SW480 (cell line): ENCODE measurements around the gene AKAP8L.
A peak's percentile ranks its signal among the peaks of the same experiment; 100 is the strongest.
"Not testable (repeated sequence)": the region's sequence is repeated elsewhere in the genome, so short reads cannot be mapped to it uniquely, and the experiment has no call there.

ENCODE experiments used
- DNase-seq: peaks from one replicate; pipeline ENCODE4 v3.0.0-alpha.2; 2016; ENCODE audit warnings: low spot score

AKAP8L gene

DNA sequence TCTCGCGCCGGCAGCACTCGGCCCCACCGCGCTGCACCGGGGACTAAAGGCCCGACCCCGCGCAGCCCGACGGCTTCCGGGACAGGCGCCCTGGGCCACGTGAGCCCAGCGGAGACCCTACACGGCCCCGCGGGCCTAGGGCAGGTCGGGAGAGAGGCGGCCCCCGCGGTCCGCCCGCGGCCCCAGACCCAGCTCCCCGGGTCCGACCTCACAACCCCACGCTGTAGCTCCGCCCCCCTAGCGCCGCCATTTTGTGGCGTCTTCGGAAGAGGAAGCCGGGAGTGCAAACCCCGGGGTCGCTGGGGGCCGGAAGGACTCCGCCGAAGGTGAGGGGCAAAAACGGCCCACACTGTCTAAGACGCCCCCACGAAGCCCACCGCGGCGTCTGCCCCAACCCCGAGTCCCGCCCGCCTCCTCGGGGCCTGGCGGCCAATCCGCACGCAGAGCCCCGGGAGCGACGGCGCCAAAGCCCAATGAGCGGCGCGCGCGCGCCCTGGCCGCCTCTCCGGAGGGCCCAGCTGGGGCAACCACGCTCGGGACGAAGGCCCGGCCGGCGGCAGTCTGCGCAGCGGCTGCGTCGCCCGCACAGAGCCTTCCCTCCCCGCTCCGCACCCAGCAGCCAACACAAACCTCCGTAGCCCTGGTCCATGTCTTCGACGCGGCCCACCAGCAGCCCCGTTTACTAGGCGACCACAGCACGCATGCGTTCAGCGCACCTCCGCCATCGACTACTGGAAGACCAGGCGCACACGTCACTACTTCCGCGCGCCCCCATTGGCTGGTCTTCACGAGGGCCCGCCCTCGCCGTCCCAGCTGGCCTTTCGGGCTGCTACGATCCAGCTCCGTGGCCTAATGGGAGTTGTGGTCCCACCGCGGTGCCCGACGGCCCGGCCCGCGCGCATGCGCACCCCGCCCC, 39.4 kb downstream of the AKAP8L start, which contains the start of gene AKAP8:
AKAP8 (minus strand) TSS at position 705 of the 916 bp plus-strand sequence; CDS start at position 649, 56 bp downstream.
- DNase-seq: peak; percentile 97

DNA sequence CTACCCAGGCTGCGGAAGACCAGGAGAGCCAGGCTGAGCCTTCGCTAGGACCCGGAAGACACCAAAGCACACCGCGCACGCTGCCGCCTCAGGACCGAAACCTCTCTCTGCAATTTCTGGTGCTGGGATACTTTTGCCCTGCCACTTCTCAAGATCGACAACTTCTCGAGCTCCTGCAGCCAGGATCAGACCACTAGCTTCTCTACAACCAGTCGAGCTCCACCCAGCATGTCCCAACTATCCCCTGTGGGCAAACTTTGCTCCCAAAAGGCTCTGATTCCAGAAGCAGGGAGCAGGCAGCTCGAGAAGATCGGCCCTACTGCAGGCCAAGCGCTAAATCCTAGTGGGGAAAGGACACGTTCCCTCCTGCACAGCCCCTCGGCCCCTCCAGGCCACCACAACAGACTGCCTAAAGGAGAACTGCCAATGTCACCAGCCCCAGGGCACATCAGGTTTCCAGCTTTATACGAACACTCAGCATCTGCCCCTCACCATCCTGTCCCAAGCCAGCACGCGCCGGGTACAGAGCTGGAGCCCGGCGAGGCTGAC, 40.2 kb downstream of the AKAP8L start:
- DNase-seq: peak; percentile 73

DNA sequence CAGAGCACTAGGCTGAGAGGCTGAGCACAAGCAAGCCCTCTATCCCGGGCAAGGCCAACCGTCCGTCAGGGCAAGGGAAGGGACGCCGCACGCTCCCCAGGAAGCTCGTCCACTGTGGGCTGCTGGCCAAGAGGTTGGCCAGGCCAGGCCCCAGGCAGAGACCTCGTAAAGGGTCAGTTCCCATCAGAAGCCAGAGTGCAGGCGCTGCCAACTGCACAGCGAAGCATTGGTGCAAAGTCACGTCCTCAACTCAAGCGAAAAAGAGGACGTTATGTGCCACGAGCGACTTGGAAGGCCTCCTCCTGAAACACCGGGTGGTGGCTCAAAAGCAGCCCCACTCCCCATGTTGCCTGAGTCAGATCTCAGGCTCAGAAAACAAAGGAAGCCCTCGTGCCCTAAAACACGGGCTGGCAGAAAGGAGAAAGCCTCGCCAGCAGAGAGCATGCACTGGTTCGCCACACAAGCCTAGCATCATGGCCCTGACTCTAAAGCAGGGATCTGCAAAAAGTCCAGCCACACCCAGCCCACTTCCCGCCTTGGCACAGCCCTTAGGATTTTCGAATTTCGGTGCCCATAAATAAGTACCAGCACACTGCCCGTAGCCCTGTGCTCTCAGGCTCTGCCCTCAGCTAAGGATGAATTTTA, 43.9 kb downstream of the AKAP8L start:
- no peak for DNase-seq

DNA sequence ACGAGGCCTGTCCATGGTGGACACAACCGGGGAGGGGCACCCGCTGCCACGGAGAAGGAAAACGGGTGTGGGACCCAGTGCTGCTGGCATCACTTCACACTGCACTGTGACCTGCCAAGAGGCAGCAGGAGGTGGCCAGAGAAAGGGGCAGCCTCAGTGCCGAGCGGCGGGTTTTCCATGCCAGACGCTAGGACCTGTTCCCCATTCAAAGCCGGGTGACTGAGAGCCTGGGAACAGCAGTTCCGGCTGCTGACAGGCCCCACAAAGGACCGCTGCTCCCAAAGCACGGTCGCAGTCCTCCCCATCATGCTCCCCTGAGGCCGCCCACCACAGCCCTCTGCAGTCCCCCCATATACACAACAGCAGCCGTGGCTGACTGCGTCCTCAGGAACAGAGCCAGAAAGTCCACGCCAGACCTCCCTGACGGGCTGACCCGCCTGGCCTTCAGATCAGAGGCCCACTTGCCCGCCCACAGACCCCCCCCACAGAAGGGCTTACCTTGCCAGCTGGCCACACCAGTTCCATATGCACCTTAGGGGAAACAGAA, 44.6 kb downstream of the AKAP8L start:
- DNase-seq: no peak

DNA sequence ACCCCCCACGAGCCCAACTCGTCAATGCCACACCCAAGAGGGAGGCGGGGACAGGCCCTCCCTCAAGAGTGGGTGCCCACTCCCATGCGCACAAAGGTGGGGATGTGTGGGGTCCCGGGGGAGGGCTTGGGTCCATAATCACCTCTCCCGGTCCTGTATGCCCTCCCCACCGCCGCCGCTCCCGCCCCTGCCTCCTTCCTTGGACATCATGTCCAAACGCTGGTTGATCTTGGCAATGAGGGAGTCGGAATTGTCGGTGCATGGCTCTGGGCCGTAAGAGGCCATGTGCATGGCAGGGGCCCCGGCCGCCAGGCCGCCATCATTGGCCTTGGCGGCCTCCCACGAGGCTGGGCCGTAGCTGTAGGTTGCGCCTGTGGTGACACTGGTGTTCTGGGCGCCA, 45.1 kb downstream of the AKAP8L start:
- DNase-seq: no peak

DNA sequence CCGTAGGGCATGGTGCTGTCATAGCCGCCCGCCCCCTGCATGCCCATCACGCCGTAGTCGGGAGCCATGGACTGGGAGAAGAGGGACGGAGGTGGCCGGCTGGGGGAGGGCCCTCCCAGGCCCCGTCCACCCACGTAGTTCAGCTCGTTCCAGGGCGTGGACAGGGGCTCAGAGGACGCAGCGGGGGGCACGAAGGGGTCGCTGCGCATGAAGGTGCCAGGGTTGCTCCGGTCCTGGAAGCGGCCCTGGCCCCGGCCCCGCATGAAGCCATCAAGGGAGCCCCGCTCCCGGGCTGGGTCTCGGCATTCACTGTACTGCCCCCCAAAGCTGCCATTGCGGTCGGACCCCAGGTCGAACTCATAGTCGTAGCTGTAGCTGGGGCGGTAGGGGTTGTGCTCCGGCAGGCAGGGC, 45.9 kb downstream of the AKAP8L start:
- no peak for DNase-seq

DNA sequence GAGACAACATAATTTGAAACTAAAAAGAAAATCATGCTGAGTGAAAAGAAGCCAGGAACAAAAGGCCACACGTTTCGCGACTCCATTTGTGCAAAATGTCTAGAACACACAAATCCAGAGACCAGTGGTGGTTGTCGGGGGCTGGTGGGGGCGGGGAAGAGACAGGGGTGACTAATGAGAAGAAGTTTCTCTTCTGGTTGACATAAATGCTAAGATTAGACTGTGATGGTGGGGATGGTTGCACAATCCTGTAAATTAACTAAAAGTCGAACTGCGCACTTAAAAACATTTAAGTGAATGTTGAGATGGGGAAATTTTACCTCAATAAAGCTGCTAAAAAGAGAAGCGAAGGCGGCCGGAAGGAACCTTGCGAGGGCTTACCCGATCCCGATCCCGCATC, 46.3 kb downstream of the AKAP8L start:
- no peak for DNase-seq

DNA sequence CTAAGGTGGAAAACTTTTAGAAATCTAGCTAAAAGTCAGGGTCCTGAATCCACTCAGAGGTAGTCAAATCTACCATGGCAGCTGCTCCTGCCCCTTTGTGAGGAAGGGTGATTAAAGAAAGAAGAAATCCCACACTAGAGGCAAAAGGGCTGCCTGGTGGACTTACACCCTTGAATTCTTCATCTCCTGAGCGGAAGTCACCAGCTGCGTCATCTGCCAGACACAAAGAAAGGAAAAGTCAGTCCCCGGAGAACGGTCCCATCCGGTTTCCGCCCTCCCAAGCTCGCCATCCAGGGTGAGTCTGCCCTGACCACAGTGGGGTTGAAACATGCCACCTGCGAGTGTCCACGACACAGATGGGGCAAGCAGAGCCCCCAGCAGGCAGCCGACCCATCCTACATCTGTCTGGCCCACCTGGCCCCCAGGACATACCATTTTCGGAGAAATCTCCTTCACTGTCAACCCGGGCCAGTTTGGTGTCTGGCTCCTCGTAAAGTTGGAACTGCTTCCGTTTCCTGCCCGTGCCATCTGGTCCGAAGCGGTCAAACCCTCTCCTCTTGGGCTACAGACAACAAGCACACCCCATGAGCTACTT, 46.9 kb downstream of the AKAP8L start:
- no peak for DNase-seq

DNA sequence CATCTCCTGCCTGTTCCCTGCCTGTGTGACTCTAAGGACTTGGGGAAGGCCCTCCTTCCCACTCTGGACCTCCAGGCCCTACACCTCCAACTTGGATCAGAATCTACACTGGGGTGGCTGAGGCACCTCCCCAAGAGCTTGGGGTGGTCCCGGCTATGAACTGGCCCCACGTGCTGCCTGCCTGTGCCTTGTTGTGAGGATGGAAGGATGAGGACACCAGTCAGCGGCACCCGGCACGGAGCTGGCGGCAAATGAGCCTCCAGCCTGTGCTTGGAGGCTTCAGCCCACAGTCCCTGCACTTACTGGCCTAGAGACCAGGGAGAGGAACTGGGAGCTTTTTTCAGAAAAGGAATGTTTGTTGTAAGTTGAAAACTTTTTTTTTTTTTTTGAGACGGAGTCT, 47.7 kb downstream of the AKAP8L start:
- no peak for DNase-seq

DNA sequence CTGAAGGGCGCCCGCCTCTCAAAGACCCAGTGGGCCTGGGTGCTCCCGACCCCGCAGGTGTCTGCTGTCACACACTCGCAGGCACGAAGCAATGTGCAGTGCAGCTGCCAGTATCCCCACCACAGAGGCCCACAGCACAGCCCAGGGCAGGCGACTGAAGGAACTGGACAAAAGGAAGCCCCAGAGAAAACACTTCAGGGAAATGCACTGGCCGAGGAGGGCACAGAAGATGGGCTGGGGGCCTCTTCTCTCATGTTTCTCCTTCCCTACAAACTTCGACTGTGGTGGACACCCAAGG, 49.2 kb downstream of the AKAP8L start:
- DNase-seq: no peak

DNA sequence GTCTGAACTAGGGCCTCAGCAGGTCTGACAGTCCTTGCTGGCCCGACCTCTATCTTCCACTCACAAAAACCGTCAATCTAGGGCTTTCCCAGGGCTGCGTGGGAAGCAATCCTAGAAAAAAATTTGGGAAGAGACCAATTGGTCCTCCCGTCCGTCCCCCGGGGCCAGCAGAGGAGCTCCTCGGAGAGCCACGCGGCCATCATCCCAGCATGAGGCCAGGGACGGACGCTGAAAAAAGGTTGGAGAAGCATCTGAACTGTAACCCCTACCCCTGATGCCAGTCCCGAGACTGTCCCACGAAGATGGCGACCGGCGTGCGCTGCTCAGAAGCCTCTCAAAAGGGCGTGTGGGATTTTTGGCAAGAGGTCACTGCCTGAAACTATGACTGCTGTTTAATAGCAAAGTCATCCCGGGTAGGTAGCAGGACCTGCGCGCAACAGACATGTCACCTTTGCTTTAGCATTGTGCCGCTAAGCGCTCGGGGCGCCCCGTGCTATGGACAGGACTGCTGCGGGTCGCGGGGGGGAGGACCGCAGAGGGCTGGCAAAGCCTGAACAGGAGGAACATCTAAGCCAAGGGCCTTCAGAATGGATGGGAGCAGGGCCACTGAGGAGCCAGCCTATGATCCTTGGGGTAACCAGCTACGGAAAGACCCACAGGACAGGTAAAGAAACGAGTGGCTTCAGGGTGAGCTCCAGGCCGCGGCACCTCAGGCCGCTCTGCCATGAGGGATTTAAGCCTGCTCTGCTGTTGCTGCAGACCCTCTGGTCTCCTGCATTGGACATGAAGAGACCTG, 49.8 kb downstream of the AKAP8L start:
- DNase-seq: no peak

DNA sequence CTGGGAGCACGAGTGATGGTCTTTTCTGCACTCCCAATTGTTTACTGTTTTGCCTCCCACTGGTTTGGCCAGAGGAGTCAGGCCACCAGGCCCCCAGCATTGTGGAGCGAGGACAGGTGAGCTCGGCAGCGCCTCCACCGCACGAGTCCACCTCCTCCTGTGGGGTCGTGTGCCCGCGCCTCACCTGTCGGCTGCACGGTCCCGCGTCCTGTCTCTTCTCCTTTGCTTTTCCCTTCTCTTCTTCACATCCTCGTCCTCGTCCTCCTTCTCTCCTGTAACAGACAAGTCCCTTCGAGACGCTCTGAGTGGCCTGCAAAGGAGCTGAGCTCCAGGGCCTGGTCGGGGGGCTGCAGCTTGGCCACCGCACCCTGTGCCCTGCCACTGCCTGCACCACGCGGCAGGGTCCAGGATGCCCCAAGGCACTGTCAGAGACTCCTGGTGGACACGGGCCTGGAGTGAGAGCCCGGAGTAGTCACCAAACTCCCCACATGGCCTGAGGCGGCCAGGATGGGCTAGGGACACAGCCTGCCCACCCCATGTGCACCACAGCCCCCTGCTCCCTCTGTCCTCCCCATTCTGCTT, 50.6 kb downstream of the AKAP8L start:
- no peak for DNase-seq

DNA sequence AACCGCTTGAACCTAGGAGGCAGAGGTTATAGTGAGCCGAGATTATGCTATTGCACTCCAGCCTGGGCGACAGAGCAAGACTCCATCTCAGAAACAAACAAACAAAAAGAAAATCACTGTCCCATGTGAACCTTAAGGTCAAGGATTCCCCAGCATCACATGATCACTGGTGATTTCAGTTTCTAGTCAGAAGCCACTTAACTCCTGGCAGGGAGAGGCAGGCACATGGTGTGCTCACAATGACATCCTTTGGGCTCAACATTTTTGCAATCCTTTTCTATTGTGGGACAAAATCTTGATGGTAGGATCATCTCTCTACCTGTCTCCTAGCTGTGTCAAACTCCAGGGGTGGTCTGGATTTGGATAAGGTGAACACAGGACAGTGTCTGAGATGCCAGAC, 51.3 kb downstream of the AKAP8L start:
- no peak for DNase-seq

DNA sequence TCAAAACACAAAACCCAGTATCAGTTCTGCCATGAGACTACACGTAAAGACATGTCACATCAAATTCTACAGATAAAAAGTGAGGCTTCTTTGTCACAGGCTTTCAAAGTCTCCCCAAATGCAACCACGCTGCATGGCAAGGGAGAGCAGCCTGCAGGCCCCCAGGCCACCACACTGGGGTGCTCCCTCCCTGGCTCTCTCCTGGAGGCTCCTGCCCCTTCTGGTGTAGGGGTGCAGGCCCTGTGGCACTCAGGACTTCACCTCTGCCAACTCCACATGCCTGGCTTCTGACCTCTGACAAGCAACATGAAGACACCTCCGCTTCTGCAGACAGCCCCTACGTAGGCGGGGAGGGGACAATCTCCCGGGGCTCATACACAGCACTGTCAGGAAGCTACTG, 53.5 kb downstream of the AKAP8L start:
- no peak for DNase-seq

DNA sequence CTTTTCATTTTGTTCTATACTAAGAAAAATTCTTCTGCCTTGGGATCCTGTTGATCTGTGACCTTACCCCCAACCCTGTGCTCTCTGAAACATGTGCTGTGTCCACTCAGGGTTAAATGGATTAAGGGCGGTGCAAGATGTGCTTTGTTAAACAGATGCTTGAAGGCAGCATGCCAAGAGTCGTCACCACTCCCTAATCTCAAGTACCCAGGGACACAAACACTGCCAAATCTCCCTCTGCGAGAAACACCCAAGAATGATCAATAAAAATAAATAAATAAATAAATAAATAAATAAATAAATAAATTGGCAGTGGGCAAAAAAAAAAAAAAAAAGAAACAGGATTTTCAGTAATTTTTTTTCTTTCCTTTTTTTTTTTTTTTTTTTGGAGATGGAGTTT, 55.0 kb downstream of the AKAP8L start:
- DNase-seq: not testable (repeated sequence)

DNA sequence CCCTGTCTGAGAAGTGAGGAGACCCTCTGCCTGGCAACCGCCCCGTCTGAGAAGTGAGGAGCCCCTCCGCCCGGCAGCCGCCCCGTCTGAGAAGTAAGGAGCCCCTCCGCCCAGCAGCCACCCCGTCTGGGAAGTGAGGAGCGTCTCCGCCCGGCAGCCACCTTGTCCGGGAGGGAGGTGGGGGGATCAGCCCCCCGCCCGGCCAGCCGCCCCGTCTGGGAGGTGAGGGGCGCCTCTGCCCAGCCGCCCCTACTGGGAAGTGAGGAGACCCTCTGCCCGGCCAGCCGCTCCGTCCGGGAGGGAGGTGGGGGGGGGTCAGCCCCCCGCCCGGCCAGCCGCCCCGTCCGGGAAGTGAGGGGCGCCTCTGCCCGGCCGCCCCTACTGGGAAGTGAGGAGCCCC, 55.7 kb downstream of the AKAP8L start:
- not testable (repeated sequence) for DNase-seq

DNA sequence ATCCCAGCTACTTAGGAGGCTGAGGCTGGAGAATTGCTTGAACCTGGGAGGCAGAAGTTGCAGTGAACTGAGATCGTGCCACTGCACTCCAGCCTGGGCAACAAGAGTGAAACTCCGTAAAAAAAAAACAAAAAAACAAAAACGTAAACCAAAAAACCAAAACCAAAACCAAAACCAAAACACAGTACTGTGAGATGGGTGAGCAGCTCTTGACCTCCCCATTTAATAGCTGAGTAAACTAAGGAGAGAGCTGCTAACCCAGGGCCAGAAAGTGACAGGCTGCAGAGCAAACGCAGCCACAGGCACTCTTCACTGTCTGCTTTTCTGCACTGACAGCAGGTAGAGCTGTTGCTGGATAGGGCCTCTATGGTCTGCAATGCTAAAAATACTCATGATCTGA, 58.8 kb downstream of the AKAP8L start:
- not testable (repeated sequence) for DNase-seq

DNA sequence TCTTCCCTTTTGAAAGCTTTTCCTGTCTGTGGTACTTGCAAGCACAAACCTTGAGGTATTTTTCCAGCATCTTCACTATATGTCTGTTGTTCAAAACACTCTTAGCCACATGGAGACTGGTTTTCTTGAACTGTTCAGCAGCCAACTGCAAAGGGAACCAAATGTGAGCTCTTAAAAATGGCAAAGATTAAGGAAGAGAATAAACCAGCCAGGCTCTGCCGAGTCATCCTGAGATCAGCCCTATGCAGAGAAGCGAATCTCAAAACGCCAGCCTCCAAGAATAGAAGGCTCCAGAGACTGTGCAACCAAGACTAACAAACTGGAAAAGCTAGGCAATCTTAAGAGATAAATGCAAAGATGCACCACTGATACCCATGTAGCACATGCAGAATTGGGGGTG, 59.9 kb downstream of the AKAP8L start:
- DNase-seq: no peak

DNA sequence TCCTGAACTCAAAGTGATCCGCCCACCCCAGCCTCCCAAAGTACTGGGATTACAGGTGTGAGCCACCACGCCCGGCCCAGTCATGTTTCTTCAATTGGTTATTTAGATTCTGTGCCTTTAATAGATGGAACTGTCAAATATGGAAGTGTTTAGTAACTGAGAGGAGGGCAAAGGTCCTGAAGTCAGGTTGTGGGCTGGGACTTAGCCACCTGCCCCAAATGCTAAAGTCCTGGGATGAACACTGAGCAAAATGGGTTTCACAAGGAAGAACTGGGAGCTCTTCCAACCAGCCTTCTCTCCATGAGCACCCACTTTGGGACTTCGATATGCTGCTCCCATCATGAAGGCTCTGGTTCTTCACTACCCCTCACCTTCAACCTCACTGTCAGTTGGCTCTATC, 60.9 kb downstream of the AKAP8L start:
- no peak for DNase-seq

DNA sequence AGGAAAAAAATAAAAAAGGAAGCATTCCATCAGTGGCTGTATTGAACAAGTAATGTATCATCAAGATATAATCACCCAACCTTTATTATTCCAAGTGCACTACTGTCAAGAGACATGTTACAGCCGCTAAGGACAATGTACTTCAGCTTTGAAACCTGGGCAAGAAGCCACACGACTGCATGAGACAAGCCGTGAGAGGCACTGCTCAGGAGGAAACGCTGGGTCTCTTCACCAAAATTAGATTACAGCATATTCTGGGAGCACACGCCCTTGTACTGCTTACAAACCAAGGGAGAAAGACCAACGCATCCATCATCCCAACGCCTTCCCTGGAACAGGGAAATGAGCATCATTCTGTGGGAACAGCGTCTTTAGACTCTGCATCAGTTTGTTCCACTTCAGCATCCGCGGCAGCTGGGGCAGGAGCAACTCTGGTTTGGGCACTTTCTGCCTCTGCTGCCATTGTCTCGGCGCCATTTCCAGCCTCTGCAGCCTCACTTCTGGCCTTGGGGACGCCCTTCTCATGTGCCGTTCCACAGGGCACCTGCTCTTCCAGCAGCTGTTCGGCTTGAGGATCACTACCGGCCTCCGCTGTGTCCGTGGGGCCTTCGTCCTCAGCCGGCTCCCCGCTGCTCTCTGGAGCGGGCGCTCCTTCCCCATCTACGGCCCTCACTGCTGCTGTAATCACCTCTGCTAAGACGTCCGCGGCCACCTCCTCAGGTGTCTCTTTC, 64.1 kb downstream of the AKAP8L start:
- DNase-seq: no peak

DNA sequence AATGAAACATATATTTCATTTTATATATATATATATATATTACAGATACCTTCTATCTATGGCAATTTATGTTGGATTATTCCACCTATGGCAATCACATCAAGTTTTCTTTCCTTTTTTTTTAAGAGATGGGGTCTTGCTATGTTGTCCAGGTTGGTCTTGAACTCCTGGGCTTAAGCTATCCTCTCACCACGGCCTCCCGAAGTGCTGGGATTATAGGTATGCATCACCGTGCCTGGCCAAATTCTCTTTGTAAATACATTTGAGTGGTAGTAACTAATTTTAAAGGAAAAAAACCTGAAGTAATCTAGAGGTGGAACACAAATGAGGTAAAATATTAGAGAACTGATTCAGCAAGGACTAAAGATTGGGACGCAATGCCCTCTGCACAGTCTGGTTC, 64.9 kb downstream of the AKAP8L start:
- DNase-seq: no peak
